ENCODE results near the gene HDAC4.

Gene HDAC4

DNA sequence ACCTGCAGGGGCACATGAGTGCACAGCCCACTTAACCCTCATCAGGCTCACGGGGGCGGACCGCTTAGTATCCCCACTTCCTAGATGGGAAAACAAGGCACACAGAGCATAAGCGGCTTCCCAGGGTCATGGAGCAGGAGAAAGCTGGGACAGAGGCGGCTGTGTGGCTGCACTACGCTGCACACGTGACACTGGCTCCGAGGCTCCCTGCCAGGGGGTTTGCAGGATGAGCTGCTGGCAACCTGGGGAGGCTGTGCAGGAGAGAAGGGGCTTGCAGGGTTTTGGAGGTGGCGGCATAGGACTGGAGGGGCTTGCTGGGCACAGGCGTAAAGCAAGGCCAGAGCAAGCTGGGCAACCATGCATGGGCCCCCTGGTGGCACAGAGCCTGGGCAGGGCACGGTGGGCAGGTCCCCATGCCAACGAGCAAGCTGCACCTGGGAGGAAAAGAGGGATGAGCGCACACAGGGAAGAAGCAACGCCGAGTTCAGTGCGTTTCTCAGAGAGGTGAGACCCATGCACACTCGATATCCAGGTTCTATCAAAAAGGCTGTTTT, 268.6 kb downstream of the HDAC4 start:
- H3K36me3 Mint-ChIP-seq, result peaks cover 38% of the 10 kb centered on the region
- H3K27me3 Mint-ChIP-seq, result no peaks in the 10 kb centered on the region
- no peak for ATAC-seq (ENCODE audit: low read depth)
- no peaks in the 10 kb centered on the region for H3K4me1 Mint-ChIP-seq
- H3K9me3 Mint-ChIP-seq, result peaks cover 4% of the 10 kb centered on the region
- no peak for DNase-seq (ENCODE audit: low spot score in 2 of 2)
- H3K27ac Mint-ChIP-seq, result no peak overlapping the region
- no peak overlapping the region for H3K4me3 Mint-ChIP-seq

- peaks cover 34% of the 10 kb centered on the region for H3K36me3 Mint-ChIP-seq
- no peaks in the 10 kb centered on the region for H3K4me1 Mint-ChIP-seq
- no peak for DNase-seq (ENCODE audit: low spot score in 2 of 2)
- H3K27me3 Mint-ChIP-seq, result no peaks in the 10 kb centered on the region
- H3K27ac Mint-ChIP-seq, result no peak overlapping the region
- peaks cover 4% of the 10 kb centered on the region for H3K9me3 Mint-ChIP-seq
- H3K4me3 Mint-ChIP-seq, result no peak overlapping the region
- ATAC-seq (ENCODE audit: low read depth), result no peak
Measured at GRCh38 chr2:239131521-239131920, 269.3 kb downstream of the HDAC4 start.

DNA sequence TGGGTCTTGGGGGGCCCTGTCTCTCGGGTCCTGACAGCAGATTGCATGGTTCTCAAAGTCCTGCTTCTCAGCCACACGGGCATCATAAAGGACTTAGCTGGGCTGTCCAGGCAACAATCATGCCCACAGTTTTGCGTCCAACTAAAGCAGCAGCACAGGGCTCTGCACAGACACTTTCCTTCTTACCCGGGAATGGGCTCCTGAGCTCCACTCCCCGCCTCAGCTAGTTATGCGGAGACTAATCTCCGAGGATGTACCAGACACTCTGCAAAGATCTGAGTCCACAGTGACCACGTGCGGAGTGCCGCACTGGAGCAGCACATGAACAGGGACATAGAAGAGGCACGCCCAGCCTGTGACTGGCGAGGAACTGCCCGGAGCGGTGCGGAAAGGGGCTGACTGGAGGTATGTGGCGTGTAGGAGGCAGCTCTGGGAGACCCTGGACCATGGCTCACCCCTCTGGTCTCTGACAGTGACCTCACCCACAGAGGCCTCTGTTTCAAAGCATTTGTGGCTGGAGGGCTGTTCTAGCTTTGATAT, 270.0 kb downstream of the HDAC4 start:
- ATAC-seq (ENCODE audit: low read depth), result no peak
- Mint-ChIP-seq H3K27ac (no peak overlapping the region), H3K4me3 (no peak overlapping the region)

DNA sequence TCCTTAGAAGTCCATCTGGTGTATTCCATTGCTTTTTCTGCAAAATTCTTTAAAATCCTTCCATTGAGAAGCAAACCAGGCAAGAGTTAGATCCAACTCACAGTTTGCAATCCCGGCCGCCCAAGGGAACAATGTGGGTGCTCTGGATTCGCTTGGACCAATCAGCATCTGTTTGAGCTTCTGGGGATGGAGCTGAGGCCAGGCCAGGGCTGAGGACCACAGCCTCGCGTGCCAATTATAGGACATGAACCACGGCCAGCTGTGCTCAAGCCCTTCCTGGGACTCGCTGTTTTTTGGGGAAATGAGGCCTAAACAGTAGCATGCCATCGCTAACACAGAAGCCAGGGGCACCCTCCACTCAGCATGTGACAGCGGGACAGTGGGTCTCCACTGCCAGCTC, 270.8 kb downstream of the HDAC4 start:
- Mint-ChIP-seq H3K4me3 (no peak overlapping the region), H3K27ac (no peak overlapping the region), H3K27me3 (no peaks in the 10 kb centered on the region), H3K9me3 (no peaks in the 10 kb centered on the region), H3K4me1 (no peaks in the 10 kb centered on the region), H3K36me3 (peaks cover 32% of the 10 kb centered on the region)
- no peak for DNase-seq (ENCODE audit: low spot score in 2 of 2)
- no peak for ATAC-seq (ENCODE audit: low read depth)

More for the DNA sequence above, 270.0 kb downstream of the HDAC4 start:
- H3K4me1 Mint-ChIP-seq, result no peaks in the 10 kb centered on the region
- no peaks in the 10 kb centered on the region for H3K27me3 Mint-ChIP-seq
- peaks cover 29% of the 10 kb centered on the region for H3K36me3 Mint-ChIP-seq
- no peak for DNase-seq (ENCODE audit: low spot score in 2 of 2)
- H3K9me3 Mint-ChIP-seq, result no peaks in the 10 kb centered on the region

DNA sequence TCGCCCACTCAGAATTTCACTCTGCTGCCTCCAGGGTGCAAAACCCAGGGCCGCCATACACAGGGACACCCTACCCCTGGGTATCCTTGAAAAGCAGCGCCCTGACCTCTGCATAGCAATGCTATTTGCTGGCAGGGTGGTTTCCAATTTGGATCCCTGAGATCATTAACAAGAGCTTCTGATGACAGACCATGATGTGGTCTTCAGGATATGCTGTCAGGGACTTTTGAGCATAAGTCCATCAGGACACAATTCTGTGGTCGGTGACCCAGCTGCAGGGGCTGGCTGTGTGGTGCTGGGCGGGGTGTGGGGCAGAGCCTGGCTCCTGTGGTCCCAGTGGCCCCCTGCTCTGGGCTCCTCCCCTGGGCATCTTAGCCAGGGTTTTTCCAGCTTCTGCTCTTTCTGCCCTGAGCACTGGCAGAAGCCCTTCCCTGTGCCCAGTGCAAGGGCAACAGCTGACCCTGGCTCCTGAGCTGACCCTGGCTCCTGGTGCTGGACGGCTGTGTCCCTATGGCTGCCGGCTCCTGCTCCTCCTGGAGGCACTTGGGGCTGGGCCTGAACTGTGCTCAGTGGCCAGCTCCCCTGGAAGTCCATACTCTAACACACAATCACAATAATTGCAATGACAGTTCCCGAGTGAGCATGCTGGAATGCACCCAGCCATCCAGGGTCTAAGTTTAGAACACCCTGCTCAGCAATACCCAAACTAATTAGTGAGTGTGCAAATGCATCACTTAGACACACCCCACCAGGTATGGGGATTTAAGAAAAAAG, 271.5 kb downstream of the HDAC4 start:
- Mint-ChIP-seq H3K9me3 (no peaks in the 10 kb centered on the region), H3K27me3 (no peaks in the 10 kb centered on the region), H3K27ac (no peak overlapping the region), H3K4me3 (no peak overlapping the region), H3K4me1 (no peaks in the 10 kb centered on the region), H3K36me3 (peaks cover 36% of the 10 kb centered on the region)
- DNase-seq (ENCODE audit: low spot score in 2 of 2) (no peak), ATAC-seq (ENCODE audit: low read depth) (no peak)

- Mint-ChIP-seq H3K36me3 (peaks cover 33% of the 10 kb centered on the region), H3K4me1 (no peaks in the 10 kb centered on the region), H3K27ac (no peak overlapping the region), H3K9me3 (no peaks in the 10 kb centered on the region), H3K4me3 (no peak overlapping the region), H3K27me3 (no peaks in the 10 kb centered on the region)
- no peak for ATAC-seq (ENCODE audit: low read depth)
- no peak for DNase-seq (ENCODE audit: low spot score in 2 of 2)
Measured at GRCh38 chr2:239128706-239129105, 272.1 kb downstream of the HDAC4 start.

DNA sequence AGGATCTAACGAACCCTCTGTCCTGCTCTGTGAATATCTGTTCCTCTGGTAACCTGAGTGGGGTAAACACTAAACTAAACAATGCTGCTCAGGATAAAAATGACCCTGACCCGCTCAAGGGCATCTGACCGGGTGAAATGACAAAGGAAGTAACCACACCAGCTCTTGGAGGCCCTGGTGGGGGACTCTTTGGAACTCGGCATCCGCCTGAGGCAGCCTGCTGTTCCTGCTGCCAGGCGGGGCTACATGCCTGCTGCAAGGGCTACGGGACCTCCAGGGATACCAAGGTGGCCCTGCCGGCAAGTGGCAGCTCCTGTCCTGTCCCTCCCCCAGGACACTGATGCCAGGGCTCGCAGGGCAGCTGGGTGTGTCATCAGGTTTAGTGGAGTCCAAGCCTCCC, 273.3 kb downstream of the HDAC4 start:
- Mint-ChIP-seq H3K36me3 (peaks cover 27% of the 10 kb centered on the region), H3K27ac (no peak overlapping the region)

GRCh38 chr2:239125726-239126675, 274.8 kb downstream of the HDAC4 start:
- Mint-ChIP-seq H3K36me3 (peaks cover 17% of the 10 kb centered on the region), H3K27ac (no peak overlapping the region), H3K27me3 (no peaks in the 10 kb centered on the region), H3K4me3 (no peak overlapping the region), H3K9me3 (no peaks in the 10 kb centered on the region), H3K4me1 (no peaks in the 10 kb centered on the region)
- ATAC-seq (ENCODE audit: low read depth) (no peak), DNase-seq (ENCODE audit: low spot score in 2 of 2) (no peak)

More for the DNA sequence above, 273.3 kb downstream of the HDAC4 start:
- DNase-seq (ENCODE audit: low spot score in 2 of 2), result no peak
- Mint-ChIP-seq H3K4me1 (no peaks in the 10 kb centered on the region), H3K9me3 (no peaks in the 10 kb centered on the region), H3K27me3 (no peaks in the 10 kb centered on the region), H3K4me3 (no peak overlapping the region)
- ATAC-seq (ENCODE audit: low read depth), result no peak

DNA sequence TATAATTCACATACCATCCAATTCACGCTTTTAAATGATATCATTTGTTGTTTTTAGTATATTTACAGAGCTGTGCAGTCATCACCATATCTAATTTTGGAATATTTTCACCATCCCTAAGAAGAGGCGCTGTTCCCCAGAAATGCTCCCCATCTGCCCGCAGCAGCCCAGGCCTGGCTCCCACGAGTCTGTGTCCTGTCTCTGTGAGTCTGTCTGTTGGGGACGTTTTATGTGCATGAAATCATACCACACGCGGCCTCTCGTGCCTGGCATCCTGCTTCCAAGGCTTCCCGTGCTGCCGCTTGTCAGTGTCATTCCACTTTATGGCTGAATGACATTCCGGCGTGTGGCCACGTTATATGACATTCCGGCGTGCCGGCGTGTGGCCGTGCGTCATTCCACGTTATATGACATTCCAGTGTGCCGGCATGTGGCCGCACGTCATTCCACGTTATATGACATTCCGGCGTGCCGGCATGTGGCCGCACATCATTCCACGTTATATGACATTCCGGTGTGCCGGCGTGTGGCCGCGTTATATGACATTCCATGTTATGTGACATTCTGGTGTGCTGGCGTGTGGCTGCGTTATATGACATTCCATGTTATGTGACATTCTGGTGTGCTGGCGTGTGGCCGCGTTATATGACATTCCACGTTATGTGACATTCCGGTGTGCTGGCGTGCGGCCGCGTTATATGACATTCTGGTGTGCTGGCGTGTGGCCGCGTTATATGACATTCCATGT, 276.5 kb downstream of the HDAC4 start:
- Mint-ChIP-seq H3K9me3 (no peaks in the 10 kb centered on the region), H3K27me3 (peaks cover 2% of the 10 kb centered on the region), H3K4me1 (peaks cover 5% of the 10 kb centered on the region), H3K27ac (no peak overlapping the region), H3K36me3 (peaks cover 19% of the 10 kb centered on the region), H3K4me3 (no peak overlapping the region)
- DNase-seq (ENCODE audit: low spot score in 2 of 2) (no peak), ATAC-seq (ENCODE audit: low read depth) (no peak)

DNA sequence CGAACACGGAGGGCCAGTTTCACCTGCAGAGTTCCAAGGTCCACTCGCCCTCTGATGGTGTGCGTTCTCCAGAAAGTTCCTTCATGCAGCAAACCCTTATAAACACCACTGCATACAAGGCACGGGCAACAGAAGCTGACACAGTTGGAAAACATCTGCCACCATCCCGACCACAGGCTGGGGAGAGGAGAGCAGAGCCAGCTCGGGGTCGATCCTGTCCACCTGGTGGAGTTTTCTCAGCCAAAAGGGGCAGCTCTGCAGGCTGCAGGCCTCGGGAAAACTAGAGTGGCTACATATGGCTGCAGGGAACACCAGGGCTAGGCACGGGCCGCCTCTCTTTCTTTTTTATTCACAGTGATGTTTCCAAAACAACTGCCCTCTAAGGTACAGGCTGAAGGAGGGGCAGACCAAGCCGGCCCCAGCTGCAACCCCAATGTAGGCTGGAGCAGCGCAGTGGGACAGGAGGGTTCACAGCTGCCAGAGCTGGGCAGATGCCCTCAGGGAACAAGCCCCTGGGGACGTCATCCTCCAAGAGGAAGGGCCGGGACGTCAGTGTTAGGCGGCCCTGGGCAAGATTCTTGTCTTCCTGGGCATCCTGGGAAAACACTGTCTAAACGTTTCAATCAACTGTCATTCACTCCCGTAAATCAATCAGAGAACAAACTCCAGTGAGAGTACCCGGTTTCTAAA, 278.3 kb downstream of the HDAC4 start:
- peaks cover 2% of the 10 kb centered on the region for H3K27me3 Mint-ChIP-seq
- H3K27ac Mint-ChIP-seq, result no peak overlapping the region
- no peak for DNase-seq (ENCODE audit: low spot score in 2 of 2)
- no peak for ATAC-seq (ENCODE audit: low read depth)
- peaks cover 20% of the 10 kb centered on the region for H3K36me3 Mint-ChIP-seq
- H3K4me1 Mint-ChIP-seq, result peaks cover 5% of the 10 kb centered on the region
- H3K9me3 Mint-ChIP-seq, result no peaks in the 10 kb centered on the region
- no peak overlapping the region for H3K4me3 Mint-ChIP-seq

DNA sequence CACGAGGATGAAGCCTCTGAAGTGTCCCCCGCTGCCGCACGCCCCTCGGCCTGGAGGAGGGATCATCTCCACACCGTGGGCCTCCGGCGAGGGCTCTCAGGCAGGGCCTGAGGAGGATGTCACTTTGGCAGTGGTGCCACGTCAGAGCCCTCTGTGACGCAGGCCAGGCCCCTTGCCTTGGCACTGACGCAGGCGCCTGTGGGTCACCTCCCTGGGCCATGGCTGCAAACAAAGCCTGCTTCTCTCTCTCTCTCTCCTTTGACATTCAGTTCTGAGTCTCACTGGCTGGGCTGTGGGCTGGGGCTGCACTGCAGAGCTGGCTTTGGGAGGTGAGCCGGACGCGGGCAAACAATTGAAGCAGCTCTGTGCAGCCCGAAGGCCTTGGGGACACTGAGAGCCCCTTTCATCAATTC, 279.2 kb downstream of the HDAC4 start:
- peaks cover 2% of the 10 kb centered on the region for H3K27me3 Mint-ChIP-seq
- no peak overlapping the region for H3K27ac Mint-ChIP-seq
- no peaks in the 10 kb centered on the region for H3K9me3 Mint-ChIP-seq
- H3K36me3 Mint-ChIP-seq, result peaks cover 21% of the 10 kb centered on the region
- no peak for DNase-seq (ENCODE audit: low spot score in 2 of 2)
- H3K4me1 Mint-ChIP-seq, result peaks cover 5% of the 10 kb centered on the region
- no peak overlapping the region for H3K4me3 Mint-ChIP-seq
- no peak for ATAC-seq (ENCODE audit: low read depth)

DNA sequence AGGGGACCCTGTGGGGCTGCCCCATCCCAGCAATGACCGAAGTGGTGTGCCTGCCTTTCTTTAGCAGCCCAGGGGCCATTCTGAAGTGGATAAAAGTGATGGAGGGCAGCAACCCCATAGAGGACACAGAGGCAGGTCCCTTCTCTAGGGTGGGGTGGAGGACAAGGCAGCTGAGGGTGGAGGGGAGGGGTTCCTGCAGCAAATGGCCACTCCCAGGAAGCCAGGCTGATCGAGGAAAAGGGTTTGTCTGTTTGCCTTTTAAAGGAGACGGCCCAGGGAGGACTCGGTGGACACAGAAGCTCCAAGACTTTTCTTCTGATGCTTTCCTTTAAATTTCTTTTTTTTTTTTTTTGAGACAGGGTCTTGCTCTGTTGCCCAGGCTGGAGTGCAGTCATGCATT, 280.2 kb downstream of the HDAC4 start:
- H3K9me3 Mint-ChIP-seq, result no peaks in the 10 kb centered on the region
- H3K27me3 Mint-ChIP-seq, result peaks cover 2% of the 10 kb centered on the region
- H3K4me1 Mint-ChIP-seq, result peaks cover 5% of the 10 kb centered on the region
- H3K36me3 Mint-ChIP-seq, result peaks cover 17% of the 10 kb centered on the region
- H3K27ac Mint-ChIP-seq, result no peak overlapping the region
- no peak overlapping the region for H3K4me3 Mint-ChIP-seq
- DNase-seq (ENCODE audit: low spot score in 2 of 2) (no peak), ATAC-seq (ENCODE audit: low read depth) (no peak)

Data from memory B cell (primary cell).